Activated T-helper 1 cell treated with anti-CD3 and anti-CD28 coated beads, Interleukin-12 subunit alpha, Interleukin-12 subunit beta, Interleukin-2, Interleukin-4 antibody, amounts not matched to agents 30 ng/mL and 10 ng/mL and 1 ng/mL, durations not matched to agents 14 hours and 24 hours and 36 hours (primary cell): Measurements from ENCODE around the gene AMDHD1. TPM values are rescaled to one million over a fixed set of nuclear protein-coding genes. Genes with fewer than 3 reads are reported as not detected.

Experiments used
- DNase-seq: peaks from one replicate; pipeline ENCODE4 v3.0.0; 2021; ENCODE audit warnings: low spot score
- H3K27ac Mint-ChIP-seq: one replicate; pipeline ENCODE4 v1.8.0; 2021; ENCODE audit warnings: mild to moderate bottlenecking, mixed read lengths
- H3K27me3 Mint-ChIP-seq: one replicate; pipeline ENCODE4 v1.8.0; 2022; ENCODE audit warnings: mild to moderate bottlenecking, moderate library complexity, mixed read lengths; ENCODE audit not compliant: insufficient read depth
- H3K36me3 Mint-ChIP-seq: one replicate; pipeline ENCODE4 v1.8.0; 2021; ENCODE audit warnings: low read depth, mixed read lengths
- H3K4me1 Mint-ChIP-seq: one replicate; pipeline ENCODE4 v1.8.0; 2021; ENCODE audit warnings: low read depth, mixed read lengths
- H3K4me3 Mint-ChIP-seq: one replicate; pipeline ENCODE4 v1.8.0; 2021; ENCODE audit warnings: mild to moderate bottlenecking, moderate library complexity, mixed read lengths
- H3K9me3 Mint-ChIP-seq: one replicate; pipeline ENCODE4 v1.8.0; 2021; ENCODE audit warnings: mixed read lengths
- intact Hi-C: fragments of 100-400 bp; cut with micrococcal nuclease; formaldehyde crosslinking; loops from one replicate; pipeline ENCODE4 v1.15.1; 2024
- total RNA-seq: library from RNA; stranded (reverse); gene quantifications from 2 replicates; pipeline ENCODE4 v1.2.3, GENCODE V29; 2022

AMDHD1 gene
- total RNA-seq, 1 donor from 2014 or later = 0.21 TPM

- Mint-ChIP-seq H3K27me3 (no peaks in the 10 kb centered on the region), H3K36me3 (no peaks in the 10 kb centered on the region), H3K27ac (no peak overlapping the region), H3K4me1 (no peaks in the 10 kb centered on the region), H3K4me3 (no peak overlapping the region), H3K9me3 (no peaks in the 10 kb centered on the region)
- intact Hi-C loops = no loop called here
- DNase-seq = no peak
These were observed 29.8 kb downstream of the AMDHD1 start for GRCh38 chr12:95972832-95973456.

- Mint-ChIP-seq H3K36me3 (no peaks in the 10 kb centered on the region), H3K27ac (no peak overlapping the region), H3K4me1 (no peaks in the 10 kb centered on the region), H3K9me3 (no peaks in the 10 kb centered on the region), H3K27me3 (no peaks in the 10 kb centered on the region), H3K4me3 (no peak overlapping the region)
- intact Hi-C loops = no loop called here
- DNase-seq = no peak
These were observed 31.2 kb downstream of the AMDHD1 start for GRCh38 chr12:95974358-95974757.

GRCh38 chr12:95975491-95975890, 32.4 kb downstream of the AMDHD1 start:
- DNase-seq = no peak
- Mint-ChIP-seq H3K9me3 (no peaks in the 10 kb centered on the region), H3K4me1 (no peaks in the 10 kb centered on the region), H3K27ac (no peak overlapping the region), H3K27me3 (no peaks in the 10 kb centered on the region), H3K4me3 (no peak overlapping the region), H3K36me3 (no peaks in the 10 kb centered on the region)
- intact Hi-C loops = no loop called here

GRCh38 chr12:95976416-95976832, 33.3 kb downstream of the AMDHD1 start:
- no peaks in the 10 kb centered on the region for H3K9me3 Mint-ChIP-seq
- no peak for DNase-seq
- intact Hi-C loops = no loop called here
- no peaks in the 10 kb centered on the region for H3K27me3 Mint-ChIP-seq
- no peaks in the 10 kb centered on the region for H3K4me1 Mint-ChIP-seq
- no peaks in the 10 kb centered on the region for H3K36me3 Mint-ChIP-seq
- no peak overlapping the region for H3K4me3 Mint-ChIP-seq
- no peak overlapping the region for H3K27ac Mint-ChIP-seq

GRCh38 chr12:95977764-95978305, 34.7 kb downstream of the AMDHD1 start:
- intact Hi-C loops = no loop called here
- Mint-ChIP-seq H3K4me1 (no peaks in the 10 kb centered on the region), H3K9me3 (no peaks in the 10 kb centered on the region), H3K4me3 (no peak overlapping the region), H3K36me3 (no peaks in the 10 kb centered on the region), H3K27ac (no peak overlapping the region), H3K27me3 (no peaks in the 10 kb centered on the region)
- no peak for DNase-seq

GRCh38 chr12:95978351-95978750, 35.2 kb downstream of the AMDHD1 start:
- H3K4me3 Mint-ChIP-seq = no peak overlapping the region
- intact Hi-C loops = no loop called here
- no peak for DNase-seq
- H3K9me3 Mint-ChIP-seq = no peaks in the 10 kb centered on the region
- H3K27me3 Mint-ChIP-seq = no peaks in the 10 kb centered on the region
- H3K36me3 Mint-ChIP-seq = no peaks in the 10 kb centered on the region
- no peaks in the 10 kb centered on the region for H3K4me1 Mint-ChIP-seq
- H3K27ac Mint-ChIP-seq = no peak overlapping the region

- no peaks in the 10 kb centered on the region for H3K4me1 Mint-ChIP-seq
- H3K4me3 Mint-ChIP-seq = no peak overlapping the region
- H3K36me3 Mint-ChIP-seq = no peaks in the 10 kb centered on the region
- no peak for DNase-seq
- intact Hi-C loops = no loop called here
- H3K9me3 Mint-ChIP-seq = no peaks in the 10 kb centered on the region
- no peak overlapping the region for H3K27ac Mint-ChIP-seq
- no peaks in the 10 kb centered on the region for H3K27me3 Mint-ChIP-seq
These were observed 35.6 kb downstream of the AMDHD1 start for GRCh38 chr12:95978774-95979173.

- no peak overlapping the region for H3K27ac Mint-ChIP-seq
- H3K4me3 Mint-ChIP-seq = no peak overlapping the region
- H3K36me3 Mint-ChIP-seq = no peaks in the 10 kb centered on the region
- no peak for DNase-seq
- intact Hi-C loops = no loop called here
- no peaks in the 10 kb centered on the region for H3K9me3 Mint-ChIP-seq
- no peaks in the 10 kb centered on the region for H3K27me3 Mint-ChIP-seq
- no peaks in the 10 kb centered on the region for H3K4me1 Mint-ChIP-seq
These were observed 37.3 kb downstream of the AMDHD1 start for GRCh38 chr12:95980437-95980836.

- no peaks in the 10 kb centered on the region for H3K36me3 Mint-ChIP-seq
- H3K4me1 Mint-ChIP-seq = no peaks in the 10 kb centered on the region
- no peak for DNase-seq
- intact Hi-C loops = no loop called here
- H3K9me3 Mint-ChIP-seq = no peaks in the 10 kb centered on the region
- H3K4me3 Mint-ChIP-seq = no peak overlapping the region
- H3K27me3 Mint-ChIP-seq = no peaks in the 10 kb centered on the region
- no peak overlapping the region for H3K27ac Mint-ChIP-seq
These were observed 39.5 kb downstream of the AMDHD1 start for GRCh38 chr12:95982602-95983001.

- intact Hi-C loops = no loop called here
- H3K4me3 Mint-ChIP-seq = no peak overlapping the region
- no peaks in the 10 kb centered on the region for H3K27me3 Mint-ChIP-seq
- no peaks in the 10 kb centered on the region for H3K9me3 Mint-ChIP-seq
- no peak for DNase-seq
- H3K36me3 Mint-ChIP-seq = no peaks in the 10 kb centered on the region
- H3K4me1 Mint-ChIP-seq = no peaks in the 10 kb centered on the region
- H3K27ac Mint-ChIP-seq = no peak overlapping the region
These were observed 41.6 kb downstream of the AMDHD1 start for GRCh38 chr12:95984682-95985081.

- Mint-ChIP-seq H3K4me1 (no peaks in the 10 kb centered on the region), H3K4me3 (no peak overlapping the region), H3K36me3 (no peaks in the 10 kb centered on the region), H3K9me3 (no peaks in the 10 kb centered on the region), H3K27ac (no peak overlapping the region), H3K27me3 (no peaks in the 10 kb centered on the region)
- DNase-seq = no peak
- intact Hi-C loops = no loop called here
These were observed 43.8 kb downstream of the AMDHD1 start for GRCh38 chr12:95986635-95987570.

- no peak for DNase-seq
- no peak overlapping the region for H3K4me3 Mint-ChIP-seq
- H3K27ac Mint-ChIP-seq = no peak overlapping the region
- no peaks in the 10 kb centered on the region for H3K36me3 Mint-ChIP-seq
- intact Hi-C loops = no loop called here
- no peaks in the 10 kb centered on the region for H3K9me3 Mint-ChIP-seq
- no peaks in the 10 kb centered on the region for H3K4me1 Mint-ChIP-seq
- H3K27me3 Mint-ChIP-seq = no peaks in the 10 kb centered on the region
These were observed 45.6 kb downstream of the AMDHD1 start for GRCh38 chr12:95988506-95989275.
